PFSK-1 (cell line): Measurements from ENCODE around the gene PHC2.

ENCODE experiments used
- FOXP2 ChIP-seq: optimal IDR thresholded peaks from 2 replicates; pipeline ENCODE3; 2011; ENCODE audit warnings: borderline replicate concordance, control low read depth, inconsistent platforms; ENCODE audit not compliant: insufficient read depth; ENCODE audit errors: extremely low read length, extremely low read depth
- POLR2AphosphoS5 ChIP-seq: IDR thresholded peaks from 2 replicates; pipeline ENCODE4 v1.6.1; 2012; ENCODE audit warnings: low read depth, mild to moderate bottlenecking, control low read depth, low read length, moderate library complexity
- SIN3A ChIP-seq: IDR thresholded peaks from 2 replicates; pipeline ENCODE4 v1.6.1; 2012; ENCODE audit warnings: mild to moderate bottlenecking, low read length, moderate library complexity, borderline replicate concordance; ENCODE audit not compliant: insufficient read depth
- TAF1 ChIP-seq: IDR thresholded peaks from 2 replicates; pipeline ENCODE4 v1.6.1; 2012; ENCODE audit warnings: low read length, control low read depth, borderline replicate concordance; ENCODE audit not compliant: insufficient read depth
- TF ChIP-seq, protein P1 (sequence below), 2 experiments: IDR thresholded peaks; 2 replicates each; pipeline versions ENCODE4 v1.6.1 to v1.8.0; 2011 to 2012; ENCODE audit warnings: low read depth in 2 of 2, low read length in 2 of 2, control low read depth in 1 of 2, inconsistent platforms in 1 of 2, mild to moderate bottlenecking in 1 of 2, moderate library complexity in 1 of 2; ENCODE audit not compliant: insufficient read depth in 1 of 2

PHC2 gene

DNA sequence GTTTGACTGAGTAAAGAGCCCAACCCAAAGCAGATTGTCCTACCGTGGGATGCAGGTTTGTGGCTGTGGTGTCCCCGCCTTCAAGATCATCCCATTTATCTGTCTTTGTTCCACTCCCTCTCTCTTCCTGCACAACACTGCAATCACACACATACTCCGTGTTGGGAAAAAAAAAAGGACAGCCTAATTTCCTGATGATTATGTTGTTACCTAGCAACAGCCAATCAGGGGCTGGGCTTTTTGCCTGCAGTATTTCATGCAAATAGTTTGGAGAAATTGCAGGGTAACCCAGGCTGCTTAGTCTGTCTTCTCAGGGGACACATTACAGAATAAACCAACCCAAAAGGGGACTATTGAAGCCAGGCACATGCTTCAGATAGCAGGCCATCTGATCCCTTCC, 38.3 kb downstream of the PHC2 start:
- TF ChIP-seq POLR2AphosphoS5 (no peak), SIN3A (peak; percentile 32; the same call in 1 of the 2 replicates)

DNA sequence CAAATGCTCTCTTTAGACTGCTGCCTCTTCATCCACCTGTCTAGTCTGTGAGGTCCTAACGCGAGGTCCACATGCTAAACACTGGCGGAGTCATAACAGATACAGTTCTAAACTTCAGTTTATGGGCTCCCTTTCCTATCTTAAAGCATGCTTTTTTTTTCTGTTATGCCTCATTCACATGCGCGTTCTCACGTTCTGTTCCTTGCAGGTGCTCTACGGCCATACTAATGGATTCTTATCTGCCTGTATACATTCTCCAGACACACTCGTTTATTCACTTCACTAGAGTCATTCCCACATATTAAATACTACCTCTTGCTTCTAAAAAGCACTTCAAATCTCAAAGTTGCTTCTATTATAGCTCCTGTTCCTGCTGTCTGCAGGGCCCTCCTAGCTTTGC, 38.7 kb downstream of the PHC2 start:
- TF ChIP-seq, protein P1, sequence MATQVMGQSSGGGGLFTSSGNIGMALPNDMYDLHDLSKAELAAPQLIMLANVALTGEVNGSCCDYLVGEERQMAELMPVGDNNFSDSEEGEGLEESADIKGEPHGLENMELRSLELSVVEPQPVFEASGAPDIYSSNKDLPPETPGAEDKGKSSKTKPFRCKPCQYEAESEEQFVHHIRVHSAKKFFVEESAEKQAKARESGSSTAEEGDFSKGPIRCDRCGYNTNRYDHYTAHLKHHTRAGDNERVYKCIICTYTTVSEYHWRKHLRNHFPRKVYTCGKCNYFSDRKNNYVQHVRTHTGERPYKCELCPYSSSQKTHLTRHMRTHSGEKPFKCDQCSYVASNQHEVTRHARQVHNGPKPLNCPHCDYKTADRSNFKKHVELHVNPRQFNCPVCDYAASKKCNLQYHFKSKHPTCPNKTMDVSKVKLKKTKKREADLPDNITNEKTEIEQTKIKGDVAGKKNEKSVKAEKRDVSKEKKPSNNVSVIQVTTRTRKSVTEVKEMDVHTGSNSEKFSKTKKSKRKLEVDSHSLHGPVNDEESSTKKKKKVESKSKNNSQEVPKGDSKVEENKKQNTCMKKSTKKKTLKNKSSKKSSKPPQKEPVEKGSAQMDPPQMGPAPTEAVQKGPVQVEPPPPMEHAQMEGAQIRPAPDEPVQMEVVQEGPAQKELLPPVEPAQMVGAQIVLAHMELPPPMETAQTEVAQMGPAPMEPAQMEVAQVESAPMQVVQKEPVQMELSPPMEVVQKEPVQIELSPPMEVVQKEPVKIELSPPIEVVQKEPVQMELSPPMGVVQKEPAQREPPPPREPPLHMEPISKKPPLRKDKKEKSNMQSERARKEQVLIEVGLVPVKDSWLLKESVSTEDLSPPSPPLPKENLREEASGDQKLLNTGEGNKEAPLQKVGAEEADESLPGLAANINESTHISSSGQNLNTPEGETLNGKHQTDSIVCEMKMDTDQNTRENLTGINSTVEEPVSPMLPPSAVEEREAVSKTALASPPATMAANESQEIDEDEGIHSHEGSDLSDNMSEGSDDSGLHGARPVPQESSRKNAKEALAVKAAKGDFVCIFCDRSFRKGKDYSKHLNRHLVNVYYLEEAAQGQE (IDR thresholded peaks at IDR 0.05; ENCODE audit: insufficient read depth in 1 of 2, low read depth in 2 of 2, low read length in 2 of 2): no peak
- TF ChIP-seq POLR2AphosphoS5: no peak
- no peak for TF ChIP-seq SIN3A
- TF ChIP-seq TAF1: no peak
- no peak for TF ChIP-seq FOXP2

DNA sequence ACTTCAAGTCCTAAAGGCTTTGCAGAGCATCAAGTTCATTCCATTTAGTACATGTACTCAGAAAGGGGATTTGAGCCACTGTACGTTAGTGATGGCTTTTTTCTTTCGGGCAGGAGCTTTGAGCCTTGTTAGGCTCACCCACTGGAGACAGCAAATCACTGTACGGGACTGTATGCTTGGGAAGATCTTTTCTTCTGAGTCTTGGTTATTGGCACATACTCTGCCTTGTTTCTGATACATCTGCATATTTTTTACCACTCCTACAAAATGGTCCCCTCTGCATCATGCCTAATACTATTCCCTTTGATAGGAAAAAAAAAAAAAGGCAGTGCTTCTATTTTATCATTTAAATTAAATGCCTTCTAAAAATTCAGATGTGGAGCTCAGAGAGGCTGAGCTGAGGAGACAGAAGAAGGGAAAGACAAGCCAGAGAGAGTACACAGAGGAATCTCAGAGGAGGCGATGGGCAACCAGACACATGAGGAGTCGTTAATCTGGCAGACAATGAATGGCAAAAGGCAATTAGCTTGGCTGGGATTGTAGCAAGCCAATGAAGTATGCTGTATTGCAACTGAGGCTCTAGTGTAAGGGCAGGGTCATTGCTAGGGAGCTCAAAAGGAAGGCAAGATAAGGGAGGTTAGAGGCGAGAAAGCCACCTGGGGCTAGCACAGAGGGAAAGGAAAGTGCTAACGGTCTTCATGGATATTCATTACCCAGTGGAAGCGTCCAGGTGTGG, 39.4 kb downstream of the PHC2 start:
- TF ChIP-seq, protein P1 (IDR thresholded peaks at IDR 0.05; ENCODE audit: insufficient read depth in 1 of 2, low read depth in 2 of 2, low read length in 2 of 2): no peak
- no peak for TF ChIP-seq SIN3A
- no peak for TF ChIP-seq FOXP2
- TF ChIP-seq TAF1: no peak
- no peak for TF ChIP-seq POLR2AphosphoS5

DNA sequence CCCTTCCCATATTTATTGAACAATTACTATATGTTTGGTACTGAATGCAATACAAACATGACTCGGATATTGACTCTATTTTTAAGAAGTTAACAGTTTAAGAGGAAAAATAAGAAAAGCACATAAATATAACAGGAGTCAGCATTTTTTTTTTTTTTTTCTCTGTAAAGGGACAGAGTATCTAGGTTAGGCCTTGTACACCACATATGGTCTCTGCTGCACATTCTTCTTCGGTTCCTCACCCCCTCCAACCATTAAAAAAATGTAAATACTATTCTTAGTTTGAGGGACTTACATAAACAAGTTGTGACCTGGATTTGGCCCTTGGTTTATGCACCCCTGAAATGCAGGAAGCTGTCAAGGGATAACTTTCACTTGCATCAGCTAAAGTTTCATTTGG, 40.4 kb downstream of the PHC2 start:
- TF ChIP-seq SIN3A: no peak
- TF ChIP-seq POLR2AphosphoS5: no peak
- TF ChIP-seq, protein P1 (IDR thresholded peaks at IDR 0.05; ENCODE audit: insufficient read depth in 1 of 2, low read depth in 2 of 2, low read length in 2 of 2): no peak
- no peak for TF ChIP-seq TAF1
- TF ChIP-seq FOXP2: no peak

DNA sequence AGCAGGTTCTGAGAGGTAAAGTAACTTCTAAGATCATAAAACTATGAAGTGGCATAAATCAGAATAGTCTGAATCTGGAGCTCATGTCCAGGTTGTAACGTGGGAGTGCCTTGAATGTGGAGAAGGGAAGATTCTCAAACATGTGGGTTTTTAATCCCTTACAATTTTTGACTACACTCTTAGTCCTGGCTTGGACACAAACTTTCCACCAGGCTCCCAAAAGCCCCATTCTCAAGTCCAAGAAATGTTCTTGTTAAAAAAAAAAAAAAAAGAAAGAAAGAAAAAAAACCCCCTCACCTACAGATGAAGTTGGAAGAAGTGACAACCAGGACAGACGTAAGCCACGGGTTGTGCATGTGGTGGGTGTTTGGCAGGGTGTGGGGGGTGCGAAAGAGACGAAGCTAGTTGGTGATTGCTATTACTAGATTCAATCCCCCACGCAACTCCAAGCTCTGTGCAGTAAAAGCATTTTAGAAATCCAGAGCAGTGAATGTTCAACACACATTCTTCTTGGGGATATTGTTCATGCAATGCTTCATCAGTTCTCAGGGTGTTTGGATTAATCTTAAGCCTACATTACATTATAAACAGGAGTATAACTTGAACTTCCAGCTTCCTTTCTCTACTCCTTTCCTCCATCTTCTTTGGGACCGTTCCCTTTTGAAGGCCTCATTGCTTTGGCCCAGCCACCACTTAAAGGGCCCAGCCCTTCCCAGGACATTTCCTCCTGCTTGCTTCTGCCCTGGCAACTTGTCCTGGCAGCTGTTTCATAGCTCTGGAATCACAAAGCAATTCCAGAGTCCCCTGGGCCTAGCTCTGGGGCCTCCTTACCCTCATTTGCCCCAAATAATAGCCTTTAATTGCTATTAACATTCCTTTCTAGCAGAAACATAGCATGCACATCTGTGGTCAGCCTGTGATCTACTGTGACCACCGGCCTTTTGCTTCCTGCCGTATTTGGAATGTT, 41.8 kb downstream of the PHC2 start:
- TF ChIP-seq, protein P1 (IDR thresholded peaks at IDR 0.05; ENCODE audit: insufficient read depth in 1 of 2, low read depth in 2 of 2, low read length in 2 of 2): no peak
- TF ChIP-seq TAF1 (no peak), SIN3A (no peak), POLR2AphosphoS5 (no peak), FOXP2 (no peak)
